ENCODE data around the gene GYS2.

Gene GYS2

GRCh38 chr12:21576431-21576830, 28.2 kb downstream of the GYS2 start:
- DNase-seq (ENCODE audit: low spot score), result no peak
- no peak for TF ChIP-seq CTCF (IDR thresholded peaks at IDR 0.05; ENCODE audit: borderline replicate concordance, control extremely low read depth, extremely low read depth, insufficient read depth, missing control alignments)
- in situ Hi-C loops (cut with MboI; ENCODE audit: low sequenced_read_pairs, unreplicated experiment), result no loop called here

GRCh38 chr12:21573733-21574358, 30.8 kb downstream of the GYS2 start:
- DNase-seq (ENCODE audit: low spot score), result no peak
- in situ Hi-C loops (cut with MboI; ENCODE audit: low sequenced_read_pairs, unreplicated experiment), result no loop called here
- no peak for TF ChIP-seq CTCF (IDR thresholded peaks at IDR 0.05; ENCODE audit: borderline replicate concordance, control extremely low read depth, extremely low read depth, insufficient read depth, missing control alignments)

GRCh38 chr12:21571046-21571445, 33.6 kb downstream of the GYS2 start:
- in situ Hi-C loops (cut with MboI; ENCODE audit: low sequenced_read_pairs, unreplicated experiment), result no loop called here
- no peak for TF ChIP-seq CTCF (IDR thresholded peaks at IDR 0.05; ENCODE audit: borderline replicate concordance, control extremely low read depth, extremely low read depth, insufficient read depth, missing control alignments)
- DNase-seq (ENCODE audit: low spot score), result no peak

GRCh38 chr12:21568115-21568514, 36.5 kb downstream of the GYS2 start:
- in situ Hi-C loops (cut with MboI; ENCODE audit: low sequenced_read_pairs, unreplicated experiment), result no loop called here

GRCh38 chr12:21566907-21567394, 37.7 kb downstream of the GYS2 start:
- no peak for TF ChIP-seq CTCF (IDR thresholded peaks at IDR 0.05; ENCODE audit: borderline replicate concordance, control extremely low read depth, extremely low read depth, insufficient read depth, missing control alignments)
- DNase-seq (ENCODE audit: low spot score), result no peak
- in situ Hi-C loops (cut with MboI; ENCODE audit: low sequenced_read_pairs, unreplicated experiment), result no loop called here

More at GRCh38 chr12:21568115-21568514, 36.5 kb downstream of the GYS2 start:
- TF ChIP-seq CTCF (IDR thresholded peaks at IDR 0.05; ENCODE audit: borderline replicate concordance, control extremely low read depth, extremely low read depth, insufficient read depth, missing control alignments), result no peak
- no peak for DNase-seq (ENCODE audit: low spot score)

- DNase-seq (ENCODE audit: low spot score), result no peak
- TF ChIP-seq CTCF (IDR thresholded peaks at IDR 0.05; ENCODE audit: borderline replicate concordance, control extremely low read depth, extremely low read depth, insufficient read depth, missing control alignments), result no peak
- in situ Hi-C loops (cut with MboI; ENCODE audit: low sequenced_read_pairs, unreplicated experiment), result no loop called here
These were observed 38.3 kb downstream of the GYS2 start for GRCh38 chr12:21566223-21566906.

Data from GM13976 (cell line).